Activated CD8-positive, alpha-beta memory T cell treated with anti-CD3 and anti-CD28 coated beads, Interleukin-2, amount 50 U/mL, for 48 hours (primary cell): Measurements from ENCODE around the gene MACROD2.

Experiments used
- DNase-seq: peaks from one replicate; pipeline ENCODE4 v3.0.0-alpha.2; 2020

MACROD2 gene

GRCh38 chr20:16027686-16028085 is 2032.4 kb downstream of the MACROD2 start:
- DNase-seq = no peak

- no peak for DNase-seq
These were observed 2033.6 kb downstream of the MACROD2 start for GRCh38 chr20:16028923-16029322.

GRCh38 chr20:16030253-16030652 is 2034.9 kb downstream of the MACROD2 start:
- DNase-seq = no peak

- no peak for DNase-seq
These were observed 2040.3 kb downstream of the MACROD2 start for GRCh38 chr20:16035576-16035975.

DNA sequence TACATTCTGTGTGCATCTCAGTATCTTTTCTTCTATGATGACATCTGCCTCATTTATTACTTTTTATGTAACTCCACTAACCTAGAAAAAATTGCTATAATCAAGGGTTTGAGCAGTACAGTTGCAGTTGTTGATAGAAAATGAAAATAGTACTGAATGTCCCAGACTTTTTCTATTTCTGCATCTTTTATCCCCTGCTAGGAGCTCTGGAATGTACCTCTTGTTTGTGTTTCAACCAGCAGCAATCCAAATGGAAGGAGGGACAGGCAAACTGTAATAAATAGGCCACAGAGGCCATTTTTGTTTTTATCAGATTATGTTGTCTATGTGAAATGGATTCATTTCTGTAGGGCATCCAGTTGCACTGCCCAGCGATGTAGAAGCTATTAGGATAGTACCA is 2041.0 kb downstream of the MACROD2 start:
- DNase-seq = no peak

GRCh38 chr20:16040742-16041141 is 2045.4 kb downstream of the MACROD2 start:
- no peak for DNase-seq

DNA sequence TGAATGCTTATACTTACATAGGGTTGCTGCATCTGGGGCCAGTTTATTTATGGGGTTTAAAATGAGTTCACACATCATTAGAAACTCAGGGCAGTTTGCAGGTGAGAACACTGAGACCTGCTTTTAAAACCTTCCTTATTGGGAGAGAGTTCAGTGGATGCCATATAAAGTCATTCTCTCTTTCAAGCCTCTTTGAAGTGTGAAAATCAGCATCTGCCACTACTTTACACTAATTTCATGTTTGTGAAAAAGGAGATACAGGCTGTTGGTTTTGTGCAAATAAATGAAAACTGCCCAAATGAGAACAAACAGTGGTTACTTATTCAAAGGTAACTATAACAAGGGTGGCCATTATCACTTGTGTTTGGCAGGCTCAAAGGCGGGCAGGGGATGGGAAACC is 2047.4 kb downstream of the MACROD2 start:
- no peak for DNase-seq

DNA sequence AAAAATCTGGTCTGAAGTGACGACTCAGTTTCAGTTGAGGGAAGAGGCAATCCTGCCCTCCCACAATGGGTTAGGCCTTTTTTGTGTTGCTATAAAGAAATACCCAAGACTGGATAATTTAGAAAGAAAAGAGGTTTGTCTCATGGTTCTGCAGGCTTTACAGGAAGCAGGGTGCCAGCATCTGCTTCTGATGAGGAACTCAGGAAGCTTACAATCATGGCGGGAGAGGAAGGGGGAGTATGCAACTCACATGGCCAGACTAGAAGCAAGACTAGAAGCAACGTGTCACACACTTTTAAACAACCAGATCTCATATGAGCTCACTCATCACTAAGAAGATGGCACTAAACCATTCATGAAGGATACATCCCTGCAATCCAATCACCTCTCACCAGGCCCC is 2048.6 kb downstream of the MACROD2 start:
- no peak for DNase-seq

DNA sequence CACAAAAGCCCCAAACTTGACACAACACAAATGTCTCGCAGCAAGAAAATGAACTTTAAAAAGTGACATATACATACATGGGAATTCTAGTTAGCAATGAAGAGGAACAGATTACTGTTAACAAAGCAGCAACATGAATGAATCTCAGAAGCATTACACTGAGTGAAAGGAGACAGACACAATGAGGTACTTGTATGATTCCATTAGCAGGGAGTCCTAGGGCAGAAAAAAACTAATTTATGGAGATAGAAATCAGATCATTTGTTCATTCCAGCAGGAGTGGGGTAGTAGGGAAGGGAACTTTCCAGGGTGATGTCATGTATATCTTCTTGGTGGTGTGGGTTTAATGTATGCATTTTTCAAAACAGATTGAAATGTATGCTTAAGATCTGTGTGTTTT is 2053.6 kb downstream of the MACROD2 start:
- no peak for DNase-seq

- no peak for DNase-seq
These were observed 2054.3 kb downstream of the MACROD2 start for GRCh38 chr20:16049529-16050093.

GRCh38 chr20:16050366-16050765 is 2055.1 kb downstream of the MACROD2 start:
- no peak for DNase-seq

GRCh38 chr20:16051968-16052367 is 2056.7 kb downstream of the MACROD2 start:
- DNase-seq = no peak

GRCh38 chr20:16052456-16052855 is 2057.1 kb downstream of the MACROD2 start:
- no peak for DNase-seq

DNA sequence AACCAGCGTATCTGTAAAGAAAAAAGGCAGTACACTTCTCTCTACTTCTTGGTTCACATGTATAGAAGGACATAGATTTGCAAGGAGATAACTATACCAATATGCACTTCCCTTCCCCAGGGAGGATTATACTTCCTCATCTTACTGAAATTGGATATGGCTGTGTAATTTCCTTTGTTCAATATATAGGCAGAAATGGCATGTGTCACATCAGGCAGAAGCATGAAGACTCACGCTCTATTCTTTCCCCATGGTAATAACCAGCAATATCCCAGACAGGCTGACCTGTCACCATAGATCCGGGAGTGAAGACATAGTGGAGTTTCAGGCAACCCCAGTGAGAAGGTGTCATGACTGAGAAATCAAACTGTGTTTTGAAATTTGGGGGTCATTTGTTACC is 2059.7 kb downstream of the MACROD2 start:
- DNase-seq = no peak

- DNase-seq = no peak
These were observed 2062.3 kb downstream of the MACROD2 start for GRCh38 chr20:16057651-16058050.

DNA sequence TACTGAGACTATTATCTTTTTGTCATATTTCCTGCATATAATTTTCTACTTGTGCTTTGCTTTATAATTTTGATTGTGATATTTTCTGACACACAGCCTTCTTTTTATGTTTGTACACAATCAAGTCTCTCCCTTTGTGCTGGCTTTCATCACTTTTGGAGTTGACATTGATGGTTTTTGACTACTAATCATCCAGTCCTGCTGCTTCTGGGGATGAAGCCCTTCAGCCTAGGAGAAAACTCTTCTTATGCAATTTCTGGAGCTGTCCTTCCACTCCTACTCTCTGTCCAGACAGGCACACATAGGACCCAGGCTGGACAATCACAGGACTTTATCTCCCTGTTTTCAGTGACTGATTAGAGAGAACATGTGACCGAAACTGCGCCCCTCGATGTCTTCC is 2063.0 kb downstream of the MACROD2 start:
- no peak for DNase-seq

GRCh38 chr20:16059841-16060240 is 2064.5 kb downstream of the MACROD2 start:
- DNase-seq = no peak

GRCh38 chr20:16061351-16061750 is 2066.0 kb downstream of the MACROD2 start:
- no peak for DNase-seq

DNA sequence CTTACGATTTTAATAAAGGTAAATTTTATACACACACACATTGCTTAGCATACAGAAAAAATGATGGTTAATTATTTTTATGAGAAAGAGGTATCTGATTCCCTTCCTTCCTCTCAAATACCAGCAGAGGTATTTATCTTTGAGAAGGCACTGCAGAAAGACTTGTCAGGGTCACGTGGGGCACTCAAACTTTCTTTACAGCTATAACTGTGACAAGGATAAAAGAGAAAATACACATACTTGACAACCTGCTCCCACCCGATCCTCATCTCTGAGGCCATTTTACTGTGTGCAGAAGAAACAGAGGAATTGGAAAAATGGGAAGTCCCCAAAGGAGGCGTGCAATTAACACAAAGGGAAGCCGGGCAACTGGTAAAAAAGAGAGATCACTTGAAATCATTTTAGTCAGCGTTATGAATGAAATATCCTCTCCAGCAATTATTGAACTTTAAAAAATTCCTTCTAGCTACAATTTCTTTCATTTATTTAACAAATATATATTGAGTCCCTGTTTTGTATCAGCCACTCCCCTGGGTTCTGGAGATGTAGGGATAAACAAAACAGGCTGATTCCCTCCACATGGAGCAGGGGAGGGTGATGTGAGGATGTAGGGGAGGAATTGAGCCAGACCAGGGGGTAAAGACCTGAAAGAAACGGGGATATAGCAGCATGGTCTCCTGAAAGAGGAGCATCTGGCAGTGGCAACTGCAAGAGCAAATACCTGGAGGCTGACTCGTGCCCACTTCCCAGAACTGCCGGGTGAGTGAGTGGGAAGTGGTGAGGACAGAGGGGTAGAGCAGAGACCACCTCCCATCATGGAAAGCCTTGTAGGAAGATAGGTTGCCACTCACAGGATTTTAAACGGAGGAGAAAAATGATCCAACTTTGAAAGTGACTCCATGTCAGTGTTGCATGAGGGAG is 2067.6 kb downstream of the MACROD2 start:
- DNase-seq = no peak

DNA sequence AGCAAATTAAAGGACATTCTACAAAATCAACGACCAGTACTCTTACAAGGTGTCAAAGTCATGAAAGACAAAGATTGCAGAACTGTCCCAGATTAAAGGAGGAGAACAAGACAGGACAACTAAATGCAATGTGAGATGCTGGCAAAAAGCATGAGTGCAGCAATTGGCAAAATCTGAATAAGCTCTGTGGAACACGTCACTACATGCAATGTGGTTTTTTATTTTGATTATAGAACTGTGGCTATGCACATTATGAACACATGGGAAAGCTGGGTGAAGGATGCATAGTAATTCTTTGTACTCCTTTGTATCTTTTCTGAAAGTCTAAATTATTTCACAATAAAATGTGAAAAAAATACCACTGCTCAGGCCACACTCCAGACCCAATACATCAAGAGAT is 2068.6 kb downstream of the MACROD2 start:
- DNase-seq = no peak

- no peak for DNase-seq
These were observed 2069.8 kb downstream of the MACROD2 start for GRCh38 chr20:16064989-16065707.

- no peak for DNase-seq
These were observed 2071.3 kb downstream of the MACROD2 start for GRCh38 chr20:16066571-16066970.

GRCh38 chr20:16069389-16070010 is 2074.2 kb downstream of the MACROD2 start:
- DNase-seq = no peak
